Astrocyte of the spinal cord (primary cell): ENCODE data around the gene P2RY8.
"Not testable (repeated sequence)": the region's sequence is repeated elsewhere in the genome, so short reads cannot be mapped to it uniquely, and the experiment has no call there.

Experiments used
- DNase-seq: peaks from one replicate; pipeline ENCODE4 v3.0.0; 2011; ENCODE audit warnings: low read depth, low spot score
- H3K4me3 ChIP-seq: 2 replicates; pipeline ENCODE4 v1.5.1; 2011; ENCODE audit warnings: low read depth, mild to moderate bottlenecking, low read length, moderate library complexity
- in situ Hi-C: cut with HindIII; loops from 2 replicates; pipeline ENCODE4 v1.10.0; 2017; ENCODE audit warnings: low sequenced_read_pairs
- TF ChIP-seq, protein P1 (sequence below): IDR thresholded peaks from 2 replicates; pipeline ENCODE4 v1.5.1; 2012; ENCODE audit warnings: low read depth, mild to moderate bottlenecking, low read length, inconsistent platforms

P2RY8 gene

DNA sequence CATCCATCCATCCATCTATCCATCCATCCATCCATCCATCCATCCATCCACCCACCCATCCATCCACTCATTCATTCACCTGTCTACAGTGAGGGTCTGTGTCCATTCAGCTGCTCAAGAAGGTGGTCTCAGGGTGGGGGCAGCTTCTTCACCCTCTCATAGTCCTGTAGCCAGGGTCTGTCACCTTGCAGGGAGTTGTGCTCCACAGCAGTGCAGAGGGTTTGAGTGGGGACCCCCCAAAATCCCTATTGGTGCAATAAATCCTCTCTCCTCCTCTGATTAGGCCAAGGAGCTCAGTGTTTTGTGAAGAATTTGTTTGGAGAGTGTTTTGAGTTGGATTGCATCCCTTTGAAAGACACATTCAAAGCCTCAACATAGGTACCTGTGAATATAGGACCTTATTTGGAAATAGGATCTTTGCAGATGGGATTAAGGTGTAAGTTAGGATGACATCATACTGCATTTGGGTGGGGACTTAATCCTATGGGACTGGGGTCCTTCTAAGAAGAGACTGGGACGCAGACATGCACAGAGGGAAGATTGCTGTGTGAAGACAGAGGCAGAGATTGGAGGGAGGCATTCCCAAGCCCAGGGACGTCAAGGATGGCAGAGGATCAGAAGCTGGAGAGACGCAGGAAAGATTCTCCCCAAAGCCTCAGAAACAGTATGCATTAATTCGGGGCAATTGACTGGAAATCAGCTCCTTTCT is 12.0 kb downstream of the P2RY8 start:
- no peak overlapping the region for H3K4me3 ChIP-seq
- DNase-seq = no peak
- TF ChIP-seq, protein P1, sequence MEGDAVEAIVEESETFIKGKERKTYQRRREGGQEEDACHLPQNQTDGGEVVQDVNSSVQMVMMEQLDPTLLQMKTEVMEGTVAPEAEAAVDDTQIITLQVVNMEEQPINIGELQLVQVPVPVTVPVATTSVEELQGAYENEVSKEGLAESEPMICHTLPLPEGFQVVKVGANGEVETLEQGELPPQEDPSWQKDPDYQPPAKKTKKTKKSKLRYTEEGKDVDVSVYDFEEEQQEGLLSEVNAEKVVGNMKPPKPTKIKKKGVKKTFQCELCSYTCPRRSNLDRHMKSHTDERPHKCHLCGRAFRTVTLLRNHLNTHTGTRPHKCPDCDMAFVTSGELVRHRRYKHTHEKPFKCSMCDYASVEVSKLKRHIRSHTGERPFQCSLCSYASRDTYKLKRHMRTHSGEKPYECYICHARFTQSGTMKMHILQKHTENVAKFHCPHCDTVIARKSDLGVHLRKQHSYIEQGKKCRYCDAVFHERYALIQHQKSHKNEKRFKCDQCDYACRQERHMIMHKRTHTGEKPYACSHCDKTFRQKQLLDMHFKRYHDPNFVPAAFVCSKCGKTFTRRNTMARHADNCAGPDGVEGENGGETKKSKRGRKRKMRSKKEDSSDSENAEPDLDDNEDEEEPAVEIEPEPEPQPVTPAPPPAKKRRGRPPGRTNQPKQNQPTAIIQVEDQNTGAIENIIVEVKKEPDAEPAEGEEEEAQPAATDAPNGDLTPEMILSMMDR = no peak
- in situ Hi-C loops = no loop called here

DNA sequence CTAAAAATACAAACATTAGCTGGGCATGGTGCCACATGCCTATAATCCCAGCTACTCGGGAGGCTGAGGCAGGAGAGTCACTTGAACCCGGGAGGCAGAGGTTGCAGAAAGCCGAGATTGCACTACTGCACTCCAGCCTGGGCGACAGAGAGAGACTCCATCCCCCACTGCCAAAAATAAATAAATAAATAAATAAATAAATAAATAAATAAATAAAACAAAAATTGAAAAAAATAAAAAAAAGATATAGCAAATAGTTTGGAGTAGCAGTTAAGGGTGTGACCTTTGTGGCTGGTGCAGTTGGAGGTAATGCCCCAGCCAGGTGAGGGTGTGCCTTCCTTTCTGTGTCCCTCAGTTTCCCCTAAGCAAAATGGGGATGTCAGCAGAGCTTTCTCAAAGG is 14.1 kb downstream of the P2RY8 start:
- DNase-seq, in situ Hi-C loops, H3K4me3 ChIP-seq: not testable (repeated sequence)

DNA sequence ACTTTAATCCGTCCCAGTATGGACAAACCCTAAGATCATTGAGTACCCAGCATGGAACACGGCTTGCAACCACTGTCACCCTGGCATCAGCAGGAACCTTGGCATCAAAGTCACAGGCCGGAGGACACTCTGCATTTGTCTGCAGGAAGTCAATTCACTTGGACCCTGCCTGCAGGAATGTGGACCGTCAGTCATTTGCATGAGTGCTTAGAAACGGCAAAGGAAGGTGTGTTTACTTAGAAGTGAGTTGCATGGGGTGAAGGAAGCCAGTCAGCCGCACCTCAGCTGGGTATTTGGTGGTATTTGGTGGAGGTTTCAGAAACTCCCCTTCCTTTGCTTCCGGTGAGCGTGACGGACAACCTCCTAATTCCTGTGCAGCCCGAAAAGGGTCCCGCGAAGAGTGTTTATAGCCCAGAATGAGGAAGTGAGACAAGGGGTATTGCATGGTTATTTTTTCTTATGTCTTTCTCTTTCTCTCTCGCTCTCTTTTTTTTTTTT is 15.5 kb downstream of the P2RY8 start:
- TF ChIP-seq, protein P1 = no peak

DNA sequence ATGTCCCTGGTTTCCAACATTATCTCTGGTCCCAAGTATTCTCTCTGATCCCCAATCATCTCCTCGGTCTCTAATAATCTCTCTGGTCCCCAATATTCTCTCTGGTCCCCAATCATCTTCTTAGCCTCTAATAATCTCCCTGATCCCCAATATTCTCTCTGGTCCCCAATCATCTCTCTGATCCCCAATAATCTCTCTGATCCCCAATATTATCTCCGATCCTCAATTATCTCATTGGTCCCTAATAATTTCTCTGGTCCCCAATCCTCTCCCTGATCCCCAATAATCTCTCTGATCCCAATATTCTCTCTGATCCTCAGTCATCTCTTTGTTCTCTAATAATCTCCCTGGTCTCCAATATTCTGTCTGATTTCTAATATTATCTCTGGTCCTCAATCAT is 16.6 kb downstream of the P2RY8 start:
- H3K4me3 ChIP-seq = no peak overlapping the region
- TF ChIP-seq, protein P1 = no peak
- in situ Hi-C loops = no loop called here
- DNase-seq = no peak

More for the DNA sequence above, 15.5 kb downstream of the P2RY8 start:
- DNase-seq = no peak
- in situ Hi-C loops = no loop called here
- H3K4me3 ChIP-seq = no peak overlapping the region

DNA sequence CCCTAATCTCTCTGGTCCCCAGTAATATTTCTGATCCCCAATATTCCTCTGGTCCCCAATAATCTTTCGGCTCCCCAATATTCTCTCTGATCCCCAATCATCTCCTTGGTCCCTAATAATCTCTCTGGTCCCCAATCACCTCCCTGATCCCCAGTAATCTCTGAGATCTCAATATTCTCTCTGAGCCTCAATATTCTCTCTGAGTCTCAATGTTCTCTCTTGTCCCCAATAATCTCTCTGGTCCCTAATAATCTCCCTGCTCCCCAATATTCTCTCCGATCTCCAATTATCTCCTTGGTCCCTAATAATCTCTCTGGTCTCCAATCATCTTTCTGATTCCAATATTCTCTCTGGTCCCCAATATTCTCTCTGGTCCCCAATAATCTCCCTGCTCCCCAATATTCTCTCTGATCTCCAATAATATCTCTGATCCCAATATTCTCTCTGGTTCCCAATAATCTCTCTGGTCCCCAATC is 17.9 kb downstream of the P2RY8 start:
- TF ChIP-seq, protein P1 = no peak
- DNase-seq = no peak
- in situ Hi-C loops = no loop called here
- H3K4me3 ChIP-seq = no peak overlapping the region

DNA sequence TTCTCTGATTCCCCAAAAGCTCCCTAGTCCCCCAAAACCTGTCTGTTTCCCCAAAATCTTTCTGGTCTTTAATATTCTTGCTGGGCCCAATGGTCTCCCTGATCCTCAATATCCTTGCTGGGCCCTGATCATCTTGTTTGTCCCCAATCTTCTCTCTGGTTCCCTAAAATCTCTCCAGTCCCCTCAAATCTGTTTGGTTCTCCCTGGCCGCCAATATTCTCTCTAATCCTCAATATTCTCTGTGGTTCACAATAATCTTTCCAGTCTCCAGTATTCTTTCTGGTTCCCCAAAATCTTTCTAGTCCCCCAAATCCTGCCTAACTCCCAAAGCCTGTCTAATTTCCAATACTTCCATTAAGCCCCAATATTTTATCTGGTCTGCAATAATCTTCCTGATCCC is 18.5 kb downstream of the P2RY8 start:
- TF ChIP-seq, protein P1 = no peak
- H3K4me3 ChIP-seq = no peak overlapping the region
- in situ Hi-C loops = no loop called here
- DNase-seq = no peak

DNA sequence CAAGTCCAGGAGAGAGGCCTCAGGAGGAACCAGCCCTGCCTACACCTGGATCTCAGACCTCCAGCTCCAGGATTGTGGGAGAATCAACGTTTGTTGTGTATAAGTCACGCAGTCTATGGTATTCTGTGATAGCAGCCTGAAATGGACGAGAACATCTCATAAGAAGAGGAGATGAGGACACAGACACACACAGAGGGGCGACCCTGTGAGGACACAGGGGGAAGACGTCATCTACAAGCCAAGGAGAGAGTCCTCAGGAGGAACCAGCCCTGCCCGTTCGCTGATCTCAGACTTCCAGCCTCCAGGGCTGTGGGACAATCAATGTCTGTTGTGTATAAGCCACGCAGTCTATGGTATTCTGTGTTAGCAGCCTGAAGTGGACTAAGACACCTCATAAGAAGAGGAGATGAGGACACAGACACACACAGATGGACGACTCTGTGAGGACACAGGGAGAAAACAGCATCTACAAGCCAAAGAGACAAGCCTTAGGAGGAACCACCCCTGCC is 20.3 kb downstream of the P2RY8 start:
- in situ Hi-C loops = no loop called here
- TF ChIP-seq, protein P1 = no peak
- DNase-seq = no peak
- H3K4me3 ChIP-seq = no peak overlapping the region
